KMS-11 (cell line): ENCODE measurements around the gene PLCH1.

Experiments
- H2AFZ ChIP-seq: fragments of 200-600 bp; sonication (generic); 2 replicates; pipeline ENCODE4 v1.6.1; 2016; ENCODE audit warnings: antibody characterized with exemption, mixed run types, low read depth
- H3K27ac ChIP-seq: fragments of 200-600 bp; sonication (generic); 2 replicates; pipeline ENCODE4 v1.6.1; 2016; ENCODE audit warnings: mild to moderate bottlenecking, mixed run types
- H3K27me3 ChIP-seq: fragments of 200-600 bp; sonication (generic); 2 replicates; pipeline ENCODE4 v1.6.1; 2017; ENCODE audit warnings: mild to moderate bottlenecking, low read depth, mixed run types, moderate library complexity; ENCODE audit not compliant: insufficient read depth
- H3K36me3 ChIP-seq: fragments of 200-600 bp; sonication (generic); 2 replicates; pipeline ENCODE4 v1.6.1; 2017; ENCODE audit warnings: mild to moderate bottlenecking, mixed run types; ENCODE audit not compliant: insufficient read depth
- H3K4me1 ChIP-seq: fragments of 200-600 bp; sonication (generic); 2 replicates; pipeline ENCODE4 v1.6.1; 2016; ENCODE audit warnings: mild to moderate bottlenecking, low read depth, mixed run types; ENCODE audit not compliant: poor library complexity, severe bottlenecking
- H3K4me2 ChIP-seq: fragments of 200-600 bp; sonication (generic); 2 replicates; pipeline ENCODE4 v1.7.0; 2016; ENCODE audit warnings: mild to moderate bottlenecking, mixed run types
- H3K4me3 ChIP-seq: fragments of 200-600 bp; sonication (generic); IDR thresholded peaks from 2 replicates; pipeline ENCODE4 v1.6.1; 2017; ENCODE audit warnings: low read depth, low read length, mixed read lengths; ENCODE audit not compliant: insufficient read depth
- H3K79me2 ChIP-seq: fragments of 200-600 bp; sonication (generic); 2 replicates; pipeline ENCODE4 v1.6.1; 2016; ENCODE audit warnings: low read depth, mixed run types; ENCODE audit not compliant: insufficient read depth
- H3K9ac ChIP-seq: fragments of 200-600 bp; sonication (generic); 2 replicates; pipeline ENCODE4 v1.6.1; 2016; ENCODE audit warnings: mild to moderate bottlenecking, mixed run types
- H4K20me1 ChIP-seq: fragments of 200-600 bp; sonication (generic); 2 replicates; pipeline ENCODE4 v1.6.1; 2016; ENCODE audit warnings: mild to moderate bottlenecking, mixed run types; ENCODE audit not compliant: insufficient read depth
- CTCF ChIP-seq: fragments of 200-600 bp; sonication (generic); conservative IDR thresholded peaks from 2 replicates; pipeline ENCODE4 v1.6.1; 2017; ENCODE audit warnings: low read depth, mild to moderate bottlenecking, antibody characterized with exemption, low read length, moderate library complexity, mixed read lengths

Gene PLCH1

GRCh38 chr3:155785662-155786295 is 40.9 kb upstream of the PLCH1 start:
- TF ChIP-seq CTCF = no peak
- Histone ChIP-seq H3K79me2 (no peaks in the 10 kb centered on the region), H2AFZ (no peak overlapping the region), H3K27me3 (no peaks in the 10 kb centered on the region), H3K9ac (no peak overlapping the region), H3K27ac (no peak overlapping the region), H4K20me1 (no peaks in the 10 kb centered on the region), H3K36me3 (no peaks in the 10 kb centered on the region), H3K4me3 (no peak overlapping the region), H3K4me1 (peaks cover 7% of the 10 kb centered on the region), H3K4me2 (no peak overlapping the region)

- Histone ChIP-seq H3K27ac (no peak overlapping the region), H3K79me2 (no peaks in the 10 kb centered on the region), H3K4me3 (no peak overlapping the region), H4K20me1 (no peaks in the 10 kb centered on the region), H3K9ac (no peak overlapping the region), H3K27me3 (no peaks in the 10 kb centered on the region), H3K4me2 (no peak overlapping the region), H3K36me3 (no peaks in the 10 kb centered on the region), H2AFZ (no peak overlapping the region), H3K4me1 (peaks cover 7% of the 10 kb centered on the region)
- no peak for TF ChIP-seq CTCF
These were observed 37.6 kb upstream of the PLCH1 start for GRCh38 chr3:155782390-155782953.

GRCh38 chr3:155780291-155780690 is 35.4 kb upstream of the PLCH1 start:
- TF ChIP-seq CTCF = no peak
- Histone ChIP-seq H3K4me2 (no peak overlapping the region), H4K20me1 (no peaks in the 10 kb centered on the region), H3K36me3 (no peaks in the 10 kb centered on the region), H3K4me3 (no peak overlapping the region), H3K9ac (no peak overlapping the region), H3K27ac (no peak overlapping the region), H3K4me1 (no peaks in the 10 kb centered on the region), H2AFZ (no peak overlapping the region), H3K27me3 (no peaks in the 10 kb centered on the region), H3K79me2 (no peaks in the 10 kb centered on the region)

GRCh38 chr3:155778462-155778861 is 33.6 kb upstream of the PLCH1 start:
- TF ChIP-seq CTCF = no peak
- H3K27me3 ChIP-seq = no peaks in the 10 kb centered on the region
- no peak overlapping the region for H3K27ac ChIP-seq

More at GRCh38 chr3:155778462-155778861, 33.6 kb upstream of the PLCH1 start:
- Histone ChIP-seq H3K4me1 (no peaks in the 10 kb centered on the region), H3K9ac (no peak overlapping the region), H3K4me2 (no peak overlapping the region), H3K4me3 (no peak overlapping the region), H2AFZ (no peak overlapping the region), H3K79me2 (no peaks in the 10 kb centered on the region), H3K36me3 (no peaks in the 10 kb centered on the region), H4K20me1 (no peaks in the 10 kb centered on the region)
